NOMO-1 treated with DMSO at 0.1 percent for 48 hours (cell line): ENCODE results near the gene INPPL1.

Source experiments
- DNase-seq: peaks from one replicate; lab custom pipeline; 2025; ENCODE audit not compliant: unreplicated experiment; lab: John Stamatoyannopoulos, UW

INPPL1 gene

DNA sequence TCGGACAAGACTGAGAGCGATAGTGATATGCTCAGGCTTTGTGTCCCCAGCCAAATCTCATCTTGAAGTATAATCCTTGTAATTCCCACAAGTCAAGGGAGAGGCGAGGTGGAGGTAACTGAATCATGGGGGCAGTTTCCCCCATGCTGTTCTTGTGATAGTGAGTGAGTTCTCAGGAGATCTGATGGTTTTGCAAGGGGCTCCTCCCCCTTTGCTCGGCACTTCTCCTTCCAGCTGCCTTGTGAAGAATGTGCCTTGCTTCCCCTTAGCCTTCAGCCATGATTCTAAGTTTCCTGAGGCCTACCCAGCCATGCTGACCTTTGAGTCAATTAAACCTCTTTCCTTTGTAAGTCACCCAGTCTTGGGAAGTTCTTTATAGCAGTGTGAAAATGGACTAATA is 15.5 kb upstream of the INPPL1 start:
- peak; percentile 34 for DNase-seq

- DNase-seq, result no peak
Observed at GRCh38 chr11:72216638-72217037, 7.9 kb upstream of the INPPL1 start, which contains the start of gene FOLR2. FOLR2 (plus strand) TSS chr11:72216794; CDS start chr11:72218585, 1,791 bp downstream.

GRCh38 chr11:72217841-72218240 is 6.7 kb upstream of the INPPL1 start:
- peak; percentile 58 for DNase-seq

- no peak for DNase-seq
Observed at GRCh38 chr11:72218251-72218745, 6.3 kb upstream of the INPPL1 start.

DNA sequence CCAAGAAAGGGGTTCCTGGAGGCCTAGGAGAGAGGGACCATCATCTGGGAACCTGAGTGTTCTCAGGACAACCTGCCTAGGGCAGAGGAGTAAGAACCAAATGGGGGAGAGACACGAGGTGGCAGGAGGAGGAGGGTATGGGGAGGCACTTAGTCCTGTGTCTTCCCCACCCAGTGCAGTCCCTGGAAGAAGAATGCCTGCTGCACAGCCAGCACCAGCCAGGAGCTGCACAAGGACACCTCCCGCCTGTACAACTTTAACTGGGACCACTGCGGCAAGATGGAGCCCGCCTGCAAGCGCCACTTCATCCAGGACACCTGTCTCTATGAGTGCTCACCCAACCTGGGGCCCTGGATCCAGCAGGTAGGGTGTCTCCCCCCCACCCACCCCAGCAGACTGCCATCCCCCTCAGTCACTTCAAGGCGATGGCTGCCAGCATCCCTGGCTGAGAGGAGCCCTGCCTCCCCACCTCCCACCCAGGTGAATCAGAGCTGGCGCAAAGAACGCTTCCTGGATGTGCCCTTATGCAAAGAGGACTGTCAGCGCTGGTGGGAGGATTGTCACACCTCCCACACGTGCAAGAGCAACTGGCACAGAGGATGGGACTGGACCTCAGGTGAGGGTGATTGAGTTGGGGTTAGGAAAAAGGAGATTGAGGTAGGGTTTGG is 3.7 kb upstream of the INPPL1 start:
- no peak for DNase-seq

DNA sequence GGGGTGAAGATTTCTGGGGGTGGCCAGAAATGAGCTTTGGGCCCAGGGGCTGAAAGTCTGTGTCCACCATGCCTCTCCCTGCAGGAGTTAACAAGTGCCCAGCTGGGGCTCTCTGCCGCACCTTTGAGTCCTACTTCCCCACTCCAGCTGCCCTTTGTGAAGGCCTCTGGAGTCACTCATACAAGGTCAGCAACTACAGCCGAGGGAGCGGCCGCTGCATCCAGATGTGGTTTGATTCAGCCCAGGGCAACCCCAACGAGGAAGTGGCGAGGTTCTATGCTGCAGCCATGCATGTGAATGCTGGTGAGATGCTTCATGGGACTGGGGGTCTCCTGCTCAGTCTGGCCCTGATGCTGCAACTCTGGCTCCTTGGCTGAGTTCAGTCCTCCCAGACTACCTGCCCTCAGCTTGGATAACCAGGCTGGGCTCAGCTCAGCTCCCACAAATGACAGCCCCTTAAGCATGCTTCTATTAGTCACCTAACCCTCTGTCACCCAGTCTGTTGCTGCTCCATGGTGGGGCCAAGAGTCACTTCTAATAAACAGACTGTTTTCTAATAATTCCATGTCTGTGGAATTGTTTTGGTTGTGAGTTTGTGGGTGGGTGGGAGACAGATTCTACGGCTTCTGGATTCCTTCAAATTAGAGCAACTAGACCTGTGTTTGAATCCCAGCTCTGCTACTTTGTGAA is 3.0 kb upstream of the INPPL1 start:
- DNase-seq, result peak; percentile 12

DNA sequence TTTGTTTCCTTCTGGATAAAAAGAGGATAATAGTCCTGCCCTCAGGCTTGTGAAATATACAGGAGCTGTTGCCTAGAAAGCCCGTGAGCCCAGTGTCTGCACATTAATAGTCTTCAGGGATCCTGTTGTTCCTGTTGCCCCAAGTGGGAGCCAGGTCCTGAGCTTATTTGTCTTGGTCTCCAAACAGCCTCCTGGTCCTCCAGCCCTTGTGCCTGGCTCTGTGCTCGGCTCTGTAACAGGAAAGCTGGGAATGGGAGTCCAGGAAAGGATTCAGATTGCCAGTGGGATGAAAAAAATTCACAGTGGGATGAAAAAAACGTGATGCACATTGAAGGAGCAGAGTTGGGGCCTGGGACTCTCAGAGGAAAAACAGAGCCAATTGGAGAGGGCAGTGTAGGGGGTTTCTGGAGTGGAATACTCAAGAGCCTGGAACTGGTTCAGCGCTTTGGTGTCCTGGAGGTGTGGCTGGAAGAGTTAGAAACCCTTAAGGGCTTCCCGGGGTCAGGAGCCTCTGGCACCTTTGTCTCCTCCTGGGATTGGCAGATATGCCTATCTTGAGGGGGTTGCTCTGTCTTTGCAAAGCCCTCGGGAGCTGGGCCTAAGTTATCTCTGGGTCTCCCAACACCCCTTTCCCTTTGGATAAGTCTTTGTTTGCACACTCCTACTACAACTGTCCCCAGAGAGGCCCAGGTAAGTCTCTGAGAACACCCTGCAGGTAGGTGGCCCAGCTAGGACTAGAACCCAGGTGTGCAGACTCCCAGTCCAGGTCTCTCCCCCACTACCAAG is 2.3 kb upstream of the INPPL1 start:
- DNase-seq, result no peak

DNA sequence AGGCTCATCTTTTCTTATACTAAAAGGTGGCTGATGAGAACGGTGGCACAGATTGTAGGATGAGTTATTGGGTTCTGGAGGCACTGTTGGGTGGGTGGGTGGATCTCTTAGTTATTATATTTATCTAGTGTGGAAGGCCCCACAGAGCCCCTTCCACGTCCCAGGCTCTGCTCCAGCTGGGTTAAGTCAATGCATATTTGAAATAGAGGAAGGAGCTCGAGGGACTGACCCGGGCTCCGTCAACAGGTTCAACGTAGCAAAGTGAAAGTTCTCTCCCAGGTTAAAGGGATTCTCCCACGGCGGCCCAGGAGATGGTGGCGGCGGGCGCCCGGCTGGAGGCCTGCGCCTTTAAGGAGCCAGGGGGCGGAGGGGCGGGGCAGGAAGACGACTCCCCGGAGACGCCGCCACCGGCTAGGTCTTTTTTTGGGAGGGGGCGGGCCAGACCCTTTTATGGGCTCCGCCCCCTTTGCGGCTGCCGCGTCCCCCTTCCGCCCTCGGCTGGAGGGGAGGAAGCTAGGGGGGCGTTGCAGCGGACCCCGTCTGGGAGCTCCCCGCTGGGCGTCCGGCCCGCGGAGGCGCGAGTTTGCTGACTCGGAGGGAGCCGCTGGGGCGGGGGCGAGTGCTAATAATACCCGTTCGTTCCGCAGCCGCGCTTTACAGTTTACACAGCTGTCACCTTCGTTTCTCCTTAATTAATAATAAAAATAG is 1.5 kb upstream of the INPPL1 start:
- DNase-seq, result peak; percentile 98

DNA sequence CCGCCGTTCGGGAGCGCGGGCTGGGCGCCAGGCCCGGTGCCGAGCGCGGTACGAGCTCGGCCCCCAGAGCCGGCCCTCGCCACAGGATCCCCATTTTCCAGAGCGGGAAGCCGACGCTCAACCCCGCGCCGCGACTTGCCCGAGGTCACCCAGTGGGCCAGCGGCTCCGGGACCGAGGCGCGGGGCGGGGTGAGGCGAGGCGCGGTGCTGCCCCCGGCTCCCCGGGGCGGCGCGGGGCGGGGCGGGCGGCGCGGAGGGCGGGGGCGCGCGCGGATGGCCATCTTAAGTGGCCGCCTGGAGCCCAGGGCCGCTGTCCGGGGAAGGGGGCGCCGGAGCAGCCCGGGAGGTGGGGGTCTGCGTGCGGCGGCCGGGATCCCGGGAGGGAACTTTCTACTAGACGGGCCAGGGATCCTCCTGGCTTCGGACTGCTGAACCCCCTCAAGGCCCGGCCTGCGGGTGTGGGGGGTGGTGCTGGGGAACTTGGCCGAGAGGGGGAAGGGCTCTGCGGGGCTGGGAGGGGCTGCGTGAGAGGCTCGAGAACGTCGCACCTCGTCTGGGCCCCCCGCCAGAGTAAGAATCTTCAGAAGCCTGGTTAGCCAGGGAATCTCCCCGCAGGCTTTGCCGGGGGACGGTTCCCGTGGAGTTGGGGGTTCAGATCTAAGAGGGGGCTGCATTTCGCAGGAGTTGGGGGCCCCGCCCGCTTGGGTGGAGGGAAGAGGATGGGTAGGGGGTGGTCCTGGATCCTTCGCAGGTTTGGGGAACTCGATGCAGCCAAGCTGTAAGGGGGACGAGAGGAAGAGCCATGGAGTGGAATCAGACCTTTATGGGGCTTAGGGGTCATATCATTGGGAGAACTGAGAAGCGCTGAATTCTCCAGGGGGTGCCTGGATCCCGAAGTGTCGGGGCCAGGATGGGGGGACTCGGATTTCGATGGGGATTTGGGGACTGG is 678 bp upstream of the INPPL1 start:
- peak; percentile 47 for DNase-seq

DNA sequence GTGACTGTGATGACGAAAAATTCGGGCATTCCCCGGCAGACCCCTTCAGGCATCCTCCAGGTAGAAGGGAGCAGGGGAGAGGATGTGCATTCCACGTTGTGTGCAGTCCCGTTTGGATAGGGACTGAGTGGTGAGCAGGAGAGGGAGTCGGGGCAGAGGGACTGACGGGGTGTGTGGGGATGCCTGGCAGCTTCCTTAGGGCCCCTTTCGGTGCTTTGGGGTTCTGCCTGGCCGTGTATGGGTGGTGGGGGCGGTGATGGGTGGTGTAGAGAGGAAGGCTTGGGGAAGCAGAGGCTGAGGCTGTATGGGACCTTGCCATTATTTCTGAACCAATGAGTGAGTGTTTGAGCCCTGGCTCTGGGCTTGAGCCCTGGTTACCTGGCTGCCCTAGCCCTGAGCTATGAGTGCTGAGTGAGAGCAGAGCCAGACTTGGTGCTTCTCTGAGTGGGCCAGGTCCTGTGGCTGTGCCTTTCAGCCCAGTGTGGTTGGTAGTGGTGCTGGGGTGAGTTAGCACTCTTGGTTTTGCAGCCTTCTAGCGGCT is 914 bp downstream of the INPPL1 start:
- no peak for DNase-seq

GRCh38 chr11:72226701-72227100 is 2.1 kb downstream of the INPPL1 start:
- no peak for DNase-seq

- DNase-seq, result no peak
Observed at GRCh38 chr11:72227316-72228228, 3.0 kb downstream of the INPPL1 start.

DNA sequence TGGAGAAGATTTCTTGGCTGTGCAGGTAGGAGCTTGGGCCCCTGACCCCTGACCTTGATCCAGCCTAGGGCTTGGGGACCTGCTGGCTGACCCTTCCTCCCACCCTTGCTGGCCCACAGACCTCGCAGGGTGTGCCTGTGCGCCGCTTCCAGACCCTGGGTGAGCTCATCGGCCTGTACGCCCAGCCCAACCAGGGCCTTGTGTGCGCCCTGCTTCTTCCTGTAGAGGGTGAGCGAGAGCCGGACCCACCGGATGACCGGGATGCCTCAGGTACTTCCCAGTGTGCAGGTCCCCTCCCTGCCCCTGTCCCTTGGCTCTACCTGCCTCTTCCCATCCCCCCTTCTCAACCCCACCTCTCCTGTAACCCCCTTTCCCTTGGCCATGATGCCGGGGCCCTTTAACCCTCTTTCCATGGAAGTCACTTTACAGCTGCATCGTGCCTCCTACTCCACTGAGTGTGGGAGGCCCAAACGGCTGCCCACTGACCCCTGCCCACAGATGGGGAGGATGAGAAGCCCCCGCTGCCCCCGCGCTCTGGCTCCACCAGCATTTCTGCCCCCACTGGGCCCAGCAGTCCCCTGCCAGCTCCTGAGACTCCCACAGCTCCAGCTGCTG is 3.8 kb downstream of the INPPL1 start:
- no peak for DNase-seq

GRCh38 chr11:72228844-72229231 is 4.3 kb downstream of the INPPL1 start:
- DNase-seq, result no peak

DNA sequence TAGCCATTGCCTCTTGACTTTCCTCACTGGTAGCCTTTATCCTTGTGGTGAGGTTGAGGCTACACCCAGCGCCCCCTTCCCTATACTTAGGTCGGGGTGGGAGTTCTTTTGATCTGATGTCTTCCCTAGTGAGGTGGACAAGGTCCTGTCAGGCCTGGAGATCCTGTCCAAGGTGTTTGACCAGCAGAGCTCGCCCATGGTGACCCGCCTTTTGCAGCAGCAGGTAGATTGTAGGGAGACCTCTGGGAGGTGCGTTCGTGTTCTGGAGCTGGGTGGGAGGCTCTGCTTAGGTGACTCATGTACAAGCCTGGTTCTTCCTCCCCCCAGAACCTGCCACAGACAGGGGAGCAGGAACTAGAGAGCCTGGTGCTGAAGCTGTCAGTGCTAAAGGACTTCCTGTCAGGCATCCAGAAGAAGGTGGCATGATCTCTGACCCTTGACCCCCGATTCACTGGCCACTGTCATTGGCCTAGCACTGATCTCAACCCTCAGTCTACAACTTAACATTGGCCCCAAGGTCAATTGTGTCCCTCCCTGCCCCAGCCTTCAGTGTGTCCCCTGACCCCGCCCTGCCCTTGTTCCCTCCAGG is 4.9 kb downstream of the INPPL1 start:
- DNase-seq, result no peak

DNA sequence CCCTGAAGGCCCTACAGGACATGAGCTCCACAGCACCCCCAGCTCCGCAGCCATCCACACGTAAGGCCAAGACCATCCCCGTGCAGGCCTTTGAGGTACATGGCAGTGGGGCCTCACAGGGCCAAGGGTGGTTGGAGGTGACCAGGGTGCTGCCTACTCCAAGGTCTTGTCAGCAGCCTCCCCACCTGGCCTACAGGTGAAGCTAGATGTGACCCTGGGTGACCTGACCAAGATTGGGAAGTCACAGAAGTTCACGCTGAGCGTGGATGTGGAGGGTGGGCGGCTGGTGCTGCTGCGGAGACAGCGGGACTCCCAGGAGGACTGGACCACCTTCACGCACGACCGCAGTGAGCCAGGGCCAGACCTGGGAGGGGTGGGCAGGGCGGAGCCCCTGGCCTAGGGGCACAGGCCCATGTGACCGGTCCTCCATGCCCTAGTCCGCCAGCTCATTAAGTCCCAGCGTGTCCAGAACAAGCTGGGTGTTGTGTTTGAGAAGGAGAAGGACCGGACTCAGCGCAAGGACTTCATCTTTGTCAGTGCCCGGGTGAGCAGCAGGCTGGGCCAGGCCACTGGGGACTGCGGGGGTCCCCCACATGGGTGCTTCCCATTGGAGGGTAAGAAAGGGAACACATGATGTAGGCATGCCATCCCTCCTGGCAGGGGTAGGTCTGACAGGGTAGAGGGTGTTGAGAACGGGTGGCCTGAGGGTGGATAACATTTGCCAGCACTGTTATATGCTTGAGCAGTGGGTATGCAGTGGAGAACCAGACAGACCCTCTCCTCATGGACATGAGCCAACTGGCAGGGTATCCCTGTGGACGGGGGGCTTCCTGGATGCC is 5.6 kb downstream of the INPPL1 start:
- no peak for DNase-seq

- no peak for DNase-seq
Observed at GRCh38 chr11:72230764-72231365, 6.3 kb downstream of the INPPL1 start.
